Measurements from ENCODE around the gene USP22.

- TF ChIP-seq RAD21 (IDR thresholded peaks at IDR 0.05) (no peak), CTCF (IDR thresholded peaks at IDR 0.05; ENCODE audit: low read depth, low read length, missing input control) (no peak), SP1 (IDR thresholded peaks at IDR 0.05) (no peak), TAF1 (conservative IDR thresholded peaks at IDR 0.05) (no peak)
Measured at GRCh38 chr17:21012736-21013135, 30.1 kb downstream of the USP22 start.

Measured in liver (tissue), 3 donors.